MCF 10A (cell line): ENCODE data around the gene LRIG3. TPM values are rescaled to one million over a fixed set of nuclear protein-coding genes. Genes with fewer than 3 reads are reported as not detected.

Experiments
- Bru-seq: library from RNA; stranded (reverse); fragments of 400-500 nt; gene quantifications from one replicate; lab custom pipeline; 2021; lab: Mats Ljungman, UMichigan
- BruChase-seq, 2 experiments: library from RNA; stranded (reverse); fragments of 400-500 nt; gene quantifications; one replicate each; lab custom pipeline; 2021; lab: Mats Ljungman, UMichigan
- BruUV-seq: library from RNA; stranded (reverse); fragments of 400-500 nt; replicated peaks from 2 replicates; lab custom pipeline; 2021; lab: Mats Ljungman, UMichigan
- CTCF ChIA-PET: fragments of 300-600 bp; sonication (Branson Sonifier 250); formaldehyde crosslinking; extraction: SDS; loops from one replicate; lab custom pipeline; 2021; ENCODE audit warnings: antibody characterized with exemption, inconsistent platforms; lab: Yijun Ruan, JAX
- POLR2A ChIA-PET: fragments of 300-600, 350-650 bp; sonication (Branson Sonifier 250); formaldehyde crosslinking; extraction: SDS; loops from one replicate; lab custom pipeline; 2020; ENCODE audit warnings: antibody characterized with exemption, inconsistent platforms; lab: Yijun Ruan, JAX
- DNase-seq: peaks from one replicate; pipeline ENCODE4 v3.0.0-alpha.2; 2018; ENCODE audit not compliant: unreplicated experiment
- H3K27ac Mint-ChIP-seq: one replicate; pipeline ENCODE4 v1.8.0; 2022; ENCODE audit warnings: mild to moderate bottlenecking, low read depth, mixed read lengths; ENCODE audit not compliant: unreplicated experiment
- H3K27me3 Mint-ChIP-seq: one replicate; pipeline ENCODE4 v1.8.0; 2022; ENCODE audit warnings: mixed read lengths; ENCODE audit not compliant: insufficient read depth, unreplicated experiment
- H3K36me3 Mint-ChIP-seq: one replicate; pipeline ENCODE4 v1.8.0; 2022; ENCODE audit warnings: mild to moderate bottlenecking, moderate library complexity, mixed read lengths; ENCODE audit not compliant: insufficient read depth, unreplicated experiment
- H3K4me1 Mint-ChIP-seq: one replicate; pipeline ENCODE4 v1.8.0; 2022; ENCODE audit warnings: mixed read lengths; ENCODE audit not compliant: insufficient read depth, unreplicated experiment
- H3K4me3 Mint-ChIP-seq: one replicate; pipeline ENCODE4 v1.8.0; 2022; ENCODE audit warnings: mild to moderate bottlenecking, moderate library complexity, mixed read lengths; ENCODE audit not compliant: unreplicated experiment
- H3K9me3 Mint-ChIP-seq: one replicate; pipeline ENCODE4 v1.8.0; 2022; ENCODE audit warnings: mixed read lengths; ENCODE audit not compliant: unreplicated experiment
- intact Hi-C: fragments of 100-400 bp; cut with micrococcal nuclease; formaldehyde crosslinking; loops from 2 replicates; pipeline ENCODE4 v1.14.1; 2022
- long read RNA-seq: library from polyadenylated mRNA; stranded (forward); transcript quantifications from one replicate; pipeline ENCODE4 v2.0.0, GENCODE V29; 2022
- total RNA-seq: library from RNA; stranded (reverse); gene quantifications from 2 replicates; pipeline ENCODE4 v1.2.3, GENCODE V29; 2022
- TF ChIP-seq, protein P1 (sequence below): fragments of 200-600 bp; IDR thresholded peaks from one replicate; pipeline ENCODE4 v1.8.0; 2022; ENCODE audit warnings: antibody characterized with exemption, mild to moderate bottlenecking; ENCODE audit not compliant: unreplicated experiment

The LRIG3 gene, protein sequence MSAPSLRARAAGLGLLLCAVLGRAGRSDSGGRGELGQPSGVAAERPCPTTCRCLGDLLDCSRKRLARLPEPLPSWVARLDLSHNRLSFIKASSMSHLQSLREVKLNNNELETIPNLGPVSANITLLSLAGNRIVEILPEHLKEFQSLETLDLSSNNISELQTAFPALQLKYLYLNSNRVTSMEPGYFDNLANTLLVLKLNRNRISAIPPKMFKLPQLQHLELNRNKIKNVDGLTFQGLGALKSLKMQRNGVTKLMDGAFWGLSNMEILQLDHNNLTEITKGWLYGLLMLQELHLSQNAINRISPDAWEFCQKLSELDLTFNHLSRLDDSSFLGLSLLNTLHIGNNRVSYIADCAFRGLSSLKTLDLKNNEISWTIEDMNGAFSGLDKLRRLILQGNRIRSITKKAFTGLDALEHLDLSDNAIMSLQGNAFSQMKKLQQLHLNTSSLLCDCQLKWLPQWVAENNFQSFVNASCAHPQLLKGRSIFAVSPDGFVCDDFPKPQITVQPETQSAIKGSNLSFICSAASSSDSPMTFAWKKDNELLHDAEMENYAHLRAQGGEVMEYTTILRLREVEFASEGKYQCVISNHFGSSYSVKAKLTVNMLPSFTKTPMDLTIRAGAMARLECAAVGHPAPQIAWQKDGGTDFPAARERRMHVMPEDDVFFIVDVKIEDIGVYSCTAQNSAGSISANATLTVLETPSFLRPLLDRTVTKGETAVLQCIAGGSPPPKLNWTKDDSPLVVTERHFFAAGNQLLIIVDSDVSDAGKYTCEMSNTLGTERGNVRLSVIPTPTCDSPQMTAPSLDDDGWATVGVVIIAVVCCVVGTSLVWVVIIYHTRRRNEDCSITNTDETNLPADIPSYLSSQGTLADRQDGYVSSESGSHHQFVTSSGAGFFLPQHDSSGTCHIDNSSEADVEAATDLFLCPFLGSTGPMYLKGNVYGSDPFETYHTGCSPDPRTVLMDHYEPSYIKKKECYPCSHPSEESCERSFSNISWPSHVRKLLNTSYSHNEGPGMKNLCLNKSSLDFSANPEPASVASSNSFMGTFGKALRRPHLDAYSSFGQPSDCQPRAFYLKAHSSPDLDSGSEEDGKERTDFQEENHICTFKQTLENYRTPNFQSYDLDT
- total RNA-seq (26.5 and 41.5 TPM in 2 replicates), Bru-seq, nascent RNA (percentile 88 among the genes with signal in this experiment), BruChase-seq, experiment 1, labeled RNA remaining after a 6-hour chase (percentile 57 among the genes with signal in this experiment), BruChase-seq, experiment 2, labeled RNA remaining after a 2-hour chase (percentile 70 among the genes with signal in this experiment)
- long read RNA-seq, full-length matches to known transcripts, result 72 of 91 reads
- long read RNA-seq, partial matches to known transcripts, result 5 of 91 reads
- long read RNA-seq, other reads (novel, unspliced or antisense), result 14 of 91 reads

GRCh38 chr12:58920102-58920960, at the start of gene LRIG3:
Gene LRIG3, minus strand, starts transcription at chr12:58920504. Its CDS starts 269 bp downstream, at chr12:58920235.
- POLR2A ChIA-PET, result interaction anchor here (0.6 to 18.1 kb wide), 38 partner anchors 9 to 1091 kb away, joined by 3 to 655 read pairs (median 4); no protein-coding TSS in a partner anchor
- intact Hi-C loops, result loop anchor here (1.0 kb wide), 1 partner anchor 43 kb away; no protein-coding TSS in a partner anchor
- TF ChIP-seq, protein P1, sequence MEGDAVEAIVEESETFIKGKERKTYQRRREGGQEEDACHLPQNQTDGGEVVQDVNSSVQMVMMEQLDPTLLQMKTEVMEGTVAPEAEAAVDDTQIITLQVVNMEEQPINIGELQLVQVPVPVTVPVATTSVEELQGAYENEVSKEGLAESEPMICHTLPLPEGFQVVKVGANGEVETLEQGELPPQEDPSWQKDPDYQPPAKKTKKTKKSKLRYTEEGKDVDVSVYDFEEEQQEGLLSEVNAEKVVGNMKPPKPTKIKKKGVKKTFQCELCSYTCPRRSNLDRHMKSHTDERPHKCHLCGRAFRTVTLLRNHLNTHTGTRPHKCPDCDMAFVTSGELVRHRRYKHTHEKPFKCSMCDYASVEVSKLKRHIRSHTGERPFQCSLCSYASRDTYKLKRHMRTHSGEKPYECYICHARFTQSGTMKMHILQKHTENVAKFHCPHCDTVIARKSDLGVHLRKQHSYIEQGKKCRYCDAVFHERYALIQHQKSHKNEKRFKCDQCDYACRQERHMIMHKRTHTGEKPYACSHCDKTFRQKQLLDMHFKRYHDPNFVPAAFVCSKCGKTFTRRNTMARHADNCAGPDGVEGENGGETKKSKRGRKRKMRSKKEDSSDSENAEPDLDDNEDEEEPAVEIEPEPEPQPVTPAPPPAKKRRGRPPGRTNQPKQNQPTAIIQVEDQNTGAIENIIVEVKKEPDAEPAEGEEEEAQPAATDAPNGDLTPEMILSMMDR, result no peak
- CTCF ChIA-PET, result interaction anchor here (0.8 to 3.0 kb wide), 8 partner anchors 14 to 583 kb away, joined by 3 to 13 read pairs (median 6); no protein-coding TSS in a partner anchor
- no TSS peak for BruUV-seq
- Mint-ChIP-seq H3K9me3 (no peaks in the 10 kb centered on the region), H3K36me3 (peaks cover 7% of the 10 kb centered on the region), H3K27me3 (no peaks in the 10 kb centered on the region), H3K4me1 (peaks cover 30% of the 10 kb centered on the region), H3K27ac (peak within 1 kb of the TSS; percentile 98), H3K4me3 (peak within 1 kb of the TSS; percentile 94)
- peak; percentile 89 for DNase-seq

- H3K9me3 Mint-ChIP-seq, result no peaks in the 10 kb centered on the region
- POLR2A ChIA-PET, result no interaction called here
- no peak overlapping the region for H3K4me3 Mint-ChIP-seq
- TF ChIP-seq, protein P1, result no peak
- no peak for DNase-seq
- no TSS peak for BruUV-seq
- H3K4me1 Mint-ChIP-seq, result peaks cover 20% of the 10 kb centered on the region
- intact Hi-C loops, result no loop called here
- no peaks in the 10 kb centered on the region for H3K27me3 Mint-ChIP-seq
- no peaks in the 10 kb centered on the region for H3K36me3 Mint-ChIP-seq
- CTCF ChIA-PET, result no interaction called here
- no peak overlapping the region for H3K27ac Mint-ChIP-seq
Observed at GRCh38 chr12:58969237-58969636, 48.9 kb upstream of the LRIG3 start.

DNA sequence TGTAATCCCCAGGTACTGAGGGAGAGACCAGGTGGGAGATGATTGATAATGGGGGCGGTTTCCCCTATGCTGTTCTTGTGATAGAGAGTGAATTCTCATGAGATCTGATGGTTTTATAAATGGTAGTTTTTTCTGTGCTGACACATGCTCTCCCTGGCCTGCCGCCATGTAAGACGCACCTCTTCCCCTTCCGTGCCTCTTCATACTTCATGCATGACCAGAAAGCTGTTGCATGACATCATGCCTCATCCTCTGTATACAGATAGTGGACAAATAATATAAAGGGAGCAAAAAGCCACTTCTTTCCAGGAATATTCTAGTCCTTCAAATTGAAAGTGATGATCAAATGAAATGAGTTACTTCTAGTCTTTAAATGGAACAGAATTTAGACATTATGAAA, 47.3 kb upstream of the LRIG3 start:
- H3K27ac Mint-ChIP-seq, result no peak overlapping the region
- ChIA-PET CTCF (no interaction called here), POLR2A (interaction anchor here (0.7 to 0.8 kb wide), 3 partner anchors 10 to 108 kb away, joined by 3 to 4 read pairs (median 3); partner anchors contain the start of gene LRIG3)

More for the DNA sequence above, 47.3 kb upstream of the LRIG3 start:
- no TSS peak for BruUV-seq
- intact Hi-C loops, result no loop called here
- Mint-ChIP-seq H3K36me3 (peaks cover 6% of the 10 kb centered on the region), H3K4me1 (peaks cover 20% of the 10 kb centered on the region), H3K27me3 (no peaks in the 10 kb centered on the region), H3K4me3 (no peak overlapping the region), H3K9me3 (no peaks in the 10 kb centered on the region)
- peak; percentile 22 for DNase-seq
- TF ChIP-seq, protein P1, result no peak
